Measurements from ENCODE around the gene ADARB1.

DNA sequence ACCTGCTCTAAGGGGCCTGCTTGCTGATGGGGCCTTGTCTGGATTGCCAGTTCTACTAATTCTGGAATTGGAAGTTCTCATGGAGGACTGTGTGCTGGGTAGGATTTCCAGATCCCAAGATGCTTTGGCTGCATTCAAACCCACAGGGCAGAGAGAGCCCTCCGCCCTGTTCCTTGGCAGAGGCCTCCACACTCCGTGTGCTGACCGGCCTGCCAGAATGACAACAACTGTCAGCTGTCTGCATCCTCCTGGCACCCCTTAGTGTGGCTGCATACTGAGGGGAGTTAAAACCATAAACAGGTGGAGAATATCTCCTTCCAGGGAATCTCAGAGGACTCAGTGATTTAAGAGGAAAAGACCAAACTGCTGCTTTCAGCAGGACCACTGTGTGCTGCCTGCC is 60.7 kb downstream of the ADARB1 start:
- no peak for TF ChIP-seq POLR2A (IDR thresholded peaks at IDR 0.05; ENCODE audit: low read depth, low read length)
- no peak for TF ChIP-seq POLR2AphosphoS5 (IDR thresholded peaks at IDR 0.05; ENCODE audit: low read depth, low read length)
- no peak for TF ChIP-seq TAF1 (IDR thresholded peaks at IDR 0.05; ENCODE audit: borderline replicate concordance, low read depth, low read length)

Measured in GM12892 (cell line).